Hematopoietic multipotent progenitor cell treated with erythropoietin and hydrocortisone succinate and interleukin-3 and kit ligand, for 15 days (in vitro differentiated cells): Measurements from ENCODE around the gene SLC37A1.
"Not testable (repeated sequence)": the region's sequence is repeated elsewhere in the genome, so short reads cannot be mapped to it uniquely, and the experiment has no call there.

Experiments used
- DNase-seq: peaks from one replicate; pipeline ENCODE4 v3.0.0-alpha.2; 2015; ENCODE audit warnings: low spot score

SLC37A1 gene

GRCh38 chr21:42513151-42513984 lies at the start of gene SLC37A1:
TSS of gene SLC37A1 (plus strand) at chr21:42513852. CDS start at chr21:42518455, 4,603 bp downstream.
- DNase-seq: no peak

- peak; percentile 42 for DNase-seq
Measured at GRCh38 chr21:42463861-42464515, 49.7 kb upstream of the SLC37A1 start.

DNA sequence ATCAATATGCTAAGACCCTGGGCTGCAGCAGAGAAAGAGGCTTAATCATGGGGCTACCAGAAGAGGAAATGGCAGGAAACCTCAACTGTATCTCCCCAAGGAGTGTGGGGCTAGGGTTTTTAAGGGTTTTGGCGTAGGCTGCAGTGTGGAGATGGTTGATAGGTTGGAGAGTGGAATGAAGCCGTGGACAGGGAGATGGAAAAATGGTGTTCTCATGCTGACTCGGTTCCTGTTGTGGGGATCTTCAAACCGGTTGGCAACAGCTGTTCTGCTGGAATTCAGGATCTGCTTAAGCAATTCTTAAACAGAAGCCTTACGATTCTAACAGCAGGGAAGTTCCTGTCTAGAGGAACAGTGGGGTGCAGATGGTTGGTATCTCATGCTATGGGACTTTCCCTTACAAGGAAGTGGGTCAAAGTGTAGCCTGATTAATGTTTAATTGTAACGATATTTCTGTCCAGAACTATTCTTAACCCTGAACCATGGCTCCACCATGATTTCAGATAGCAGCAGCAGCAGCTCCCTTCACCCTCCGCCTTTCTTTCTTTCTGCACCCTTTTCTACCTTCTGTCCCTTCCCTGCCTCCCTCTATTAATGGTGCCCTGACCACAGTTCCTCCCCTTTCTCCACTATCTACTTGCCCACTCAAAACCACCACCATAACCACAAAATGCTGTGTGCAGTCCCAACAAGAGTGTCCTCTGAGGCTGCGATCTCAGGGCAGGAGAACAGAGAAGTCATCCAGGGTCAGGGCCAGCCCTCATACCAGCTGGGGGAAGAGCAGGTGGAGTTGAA lies 48.4 kb upstream of the SLC37A1 start:
- no peak for DNase-seq

DNA sequence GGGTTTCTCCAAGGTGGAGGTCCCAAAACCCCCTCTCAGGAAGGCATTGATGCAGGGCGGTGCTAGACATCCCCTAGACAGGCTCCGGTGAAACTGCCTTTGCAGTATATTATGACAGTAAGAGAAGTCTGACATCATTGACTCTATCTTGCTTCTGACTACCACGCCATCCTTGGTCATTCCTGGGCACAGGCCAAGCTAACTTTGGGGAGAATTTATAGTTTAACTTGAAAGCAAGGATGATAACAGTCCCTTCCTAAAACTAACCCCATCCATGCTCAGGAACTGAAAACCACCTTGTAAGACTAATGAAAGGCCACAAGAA lies 47.9 kb upstream of the SLC37A1 start:
- DNase-seq: no peak

DNA sequence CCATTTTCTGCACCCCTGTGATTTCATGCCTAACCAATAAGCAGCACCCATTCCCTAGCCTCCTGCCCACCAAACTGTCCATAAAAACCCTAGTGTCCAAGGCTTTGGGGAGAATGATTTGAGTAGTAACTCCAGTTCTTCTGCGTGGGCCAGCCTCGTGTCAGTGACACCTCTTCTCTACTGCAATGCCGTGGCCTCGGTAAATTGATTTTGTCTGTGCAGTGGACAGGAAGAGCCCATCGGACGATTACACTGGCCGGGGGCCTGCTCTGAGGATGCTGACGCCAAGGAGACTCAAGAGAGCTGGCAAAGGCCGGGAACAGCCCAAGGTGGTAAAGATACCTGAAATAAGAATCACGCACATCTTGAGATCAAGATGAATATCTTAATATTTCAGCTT lies 47.0 kb upstream of the SLC37A1 start:
- no peak for DNase-seq

DNA sequence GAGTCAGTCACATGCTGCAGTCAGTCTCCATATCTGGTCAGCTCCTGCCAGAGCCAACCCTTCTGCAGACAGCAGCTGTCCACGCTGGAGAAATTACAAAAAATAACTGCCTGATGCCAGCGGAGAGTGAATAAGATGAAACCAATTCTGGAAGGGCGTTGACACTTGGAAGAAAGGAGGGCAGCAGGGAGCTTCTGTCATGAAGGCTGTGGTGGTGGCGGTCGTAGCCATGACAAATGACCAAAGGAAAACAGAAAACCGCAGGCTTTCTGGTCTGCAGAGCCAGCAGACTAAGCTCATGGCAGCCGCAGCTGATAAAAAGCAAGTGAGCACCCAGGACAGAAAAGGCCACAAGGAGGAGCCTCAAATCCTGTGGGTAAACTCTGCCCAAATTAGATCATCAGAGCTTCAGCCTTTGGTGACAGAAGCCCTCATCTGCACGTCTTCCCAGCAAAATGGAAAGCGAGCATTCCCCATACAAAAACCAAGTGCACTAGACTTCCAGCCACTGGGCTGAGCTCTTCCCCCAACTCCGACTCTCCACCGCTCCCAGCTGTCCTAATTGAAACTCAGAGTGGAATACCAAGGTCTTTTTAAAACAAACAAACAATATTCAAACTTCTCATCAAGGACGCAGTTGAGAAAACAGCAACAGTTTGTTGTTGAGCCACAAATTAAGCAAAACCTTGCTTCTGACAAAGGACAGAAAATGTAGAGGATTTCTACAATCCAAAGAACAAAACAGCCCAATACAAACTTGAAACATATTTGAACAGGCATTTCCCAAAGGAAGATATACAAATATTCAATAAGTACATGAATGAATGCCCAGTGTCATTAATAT lies 46.3 kb upstream of the SLC37A1 start:
- DNase-seq: peak; percentile 10

DNA sequence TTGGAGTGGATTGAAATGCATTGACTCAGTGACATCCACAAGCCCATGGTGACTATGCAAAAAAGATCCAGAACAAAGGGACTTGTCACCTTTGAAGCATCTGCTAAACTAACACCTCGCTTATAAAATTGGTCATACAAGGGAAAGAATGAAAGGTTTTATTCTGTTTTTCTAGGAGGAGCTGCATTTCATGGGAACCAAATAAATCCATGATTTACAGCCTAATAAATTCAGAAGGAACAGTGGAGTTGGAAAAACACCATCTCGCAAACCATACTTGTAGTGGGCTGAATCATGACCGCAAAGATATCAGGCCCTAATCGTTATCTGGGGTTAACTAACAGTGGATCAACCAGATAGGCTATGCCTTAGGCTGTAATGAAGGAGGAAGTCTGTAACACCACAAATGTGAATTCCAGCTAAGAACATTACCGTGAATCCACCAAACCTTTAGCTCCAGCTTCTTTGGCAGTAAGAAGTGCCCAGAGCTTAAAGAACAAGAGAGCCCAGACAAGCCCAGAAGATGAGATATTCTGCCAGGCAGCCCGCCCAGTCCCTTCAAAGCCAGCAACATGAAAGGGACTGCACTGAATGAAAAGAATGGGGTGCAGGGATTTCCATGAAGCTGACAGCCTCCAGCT lies 45.0 kb upstream of the SLC37A1 start:
- no peak for DNase-seq

DNA sequence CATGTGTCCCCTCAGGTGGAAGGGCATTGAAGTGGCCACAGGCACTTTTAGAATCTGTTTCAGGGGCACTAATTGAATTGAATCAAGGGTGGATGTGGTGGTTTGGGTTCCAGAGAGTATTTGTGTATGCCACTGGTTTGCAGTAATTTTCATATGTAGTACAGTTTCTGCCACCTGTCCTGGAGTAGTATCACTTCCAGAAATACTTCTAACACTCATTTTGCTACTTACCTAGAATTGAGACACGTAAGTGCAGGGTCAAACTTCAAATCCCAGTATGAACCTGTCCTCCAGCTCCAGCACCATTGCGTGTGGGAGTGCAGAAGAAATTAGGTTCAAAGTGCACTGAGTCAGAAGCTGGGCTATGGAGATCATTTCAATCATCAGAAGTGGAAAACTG lies 44.4 kb upstream of the SLC37A1 start:
- no peak for DNase-seq

GRCh38 chr21:42469726-42470125 lies 43.9 kb upstream of the SLC37A1 start:
- not testable (repeated sequence) for DNase-seq

- DNase-seq: no peak
Measured at GRCh38 chr21:42471206-42471605, 42.4 kb upstream of the SLC37A1 start.

DNA sequence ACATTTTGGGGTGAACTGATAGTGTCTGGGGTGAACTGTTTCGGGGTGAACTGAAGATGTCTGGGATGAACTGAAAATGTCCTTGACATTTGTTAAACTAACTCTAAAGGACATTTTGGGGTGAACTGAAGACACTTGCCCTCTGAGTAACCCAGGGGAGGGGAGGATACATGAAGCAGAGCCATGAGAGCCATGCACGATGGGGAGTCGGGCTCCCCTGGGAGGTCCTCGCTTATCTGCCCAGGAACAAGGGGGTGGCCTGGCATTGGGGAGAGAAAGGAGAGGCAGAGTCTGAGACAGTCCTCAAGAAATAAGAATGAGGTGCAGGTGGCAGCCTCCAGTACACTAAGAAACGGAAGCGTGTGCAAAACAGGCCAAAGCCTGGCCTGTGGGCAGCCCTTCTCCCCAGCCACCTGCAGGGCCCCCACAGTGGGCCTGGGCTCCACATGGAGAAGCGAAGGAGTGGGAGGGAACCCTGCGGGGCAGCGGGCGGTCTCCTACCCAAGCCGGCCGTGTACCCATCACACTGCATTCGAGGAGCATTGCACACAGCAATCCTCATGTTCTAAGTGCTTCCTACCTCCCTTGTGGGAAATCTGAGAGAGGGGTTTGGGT lies 41.8 kb upstream of the SLC37A1 start:
- DNase-seq: no peak

DNA sequence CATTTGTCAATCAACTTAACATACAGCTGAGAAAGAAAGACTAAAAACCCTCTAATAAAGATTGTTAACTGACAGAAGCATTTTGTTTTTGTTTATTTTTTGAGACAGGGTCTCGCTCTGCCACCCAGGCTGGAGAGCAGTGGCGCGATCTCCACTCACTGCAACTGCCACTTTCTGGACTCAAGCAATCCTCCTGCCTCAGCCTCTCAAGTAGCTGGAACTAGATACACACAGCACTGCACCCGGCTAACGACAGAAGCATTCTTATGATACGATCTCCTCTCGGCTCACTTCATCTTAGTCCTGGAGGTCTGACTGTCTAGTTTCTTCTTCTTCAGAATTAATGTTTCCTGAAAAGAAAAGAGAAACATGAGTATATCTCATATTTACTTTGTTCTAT lies 41.1 kb upstream of the SLC37A1 start:
- DNase-seq: no peak

- no peak for DNase-seq
Measured at GRCh38 chr21:42473498-42474042, 40.1 kb upstream of the SLC37A1 start.

- DNase-seq: no peak
Measured at GRCh38 chr21:42474043-42474831, 39.4 kb upstream of the SLC37A1 start.

DNA sequence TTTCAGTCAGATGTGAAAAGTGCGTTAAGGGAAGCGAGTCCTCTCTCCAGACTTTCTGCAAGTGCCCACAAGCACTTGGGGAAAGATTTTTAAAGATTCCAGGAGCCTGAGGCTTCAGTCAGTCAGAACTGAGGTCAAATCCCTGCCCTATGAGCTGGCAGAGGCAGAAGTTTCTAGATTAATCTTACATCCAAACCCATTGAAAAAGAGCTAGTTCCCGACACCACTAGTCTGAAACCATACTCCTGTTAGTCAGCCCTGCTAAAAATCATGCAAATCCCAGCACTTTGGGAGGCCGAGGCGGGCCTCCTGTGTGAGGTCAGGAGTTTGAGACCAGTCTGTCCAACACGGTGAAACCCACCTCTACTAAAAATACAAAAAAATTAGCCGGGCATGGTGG lies 38.6 kb upstream of the SLC37A1 start:
- DNase-seq: no peak

GRCh38 chr21:42475526-42476387 lies 37.9 kb upstream of the SLC37A1 start:
- no peak for DNase-seq

GRCh38 chr21:42476388-42477331 lies 37.0 kb upstream of the SLC37A1 start:
- DNase-seq: no peak

- DNase-seq: no peak
Measured at GRCh38 chr21:42478504-42478903, 35.1 kb upstream of the SLC37A1 start.
